Epithelial cell of esophagus (primary cell): ENCODE data around the gene RNF32.

Source experiments
- DNase-seq: peaks from one replicate; pipeline ENCODE4 v3.0.0; 2010; ENCODE audit warnings: low read depth
- H3K4me3 ChIP-seq: 2 replicates; pipeline ENCODE4 v1.5.1; 2011; ENCODE audit warnings: mild to moderate bottlenecking, low read length, control low read depth
- TF ChIP-seq, protein P1 (sequence below): IDR thresholded peaks from 2 replicates; pipeline ENCODE4 v1.5.1; 2011; ENCODE audit warnings: low read depth, mild to moderate bottlenecking, low read length, control low read depth, inconsistent platforms; ENCODE audit not compliant: insufficient read depth; ENCODE audit errors: missing control alignments

The RNF32 gene

DNA sequence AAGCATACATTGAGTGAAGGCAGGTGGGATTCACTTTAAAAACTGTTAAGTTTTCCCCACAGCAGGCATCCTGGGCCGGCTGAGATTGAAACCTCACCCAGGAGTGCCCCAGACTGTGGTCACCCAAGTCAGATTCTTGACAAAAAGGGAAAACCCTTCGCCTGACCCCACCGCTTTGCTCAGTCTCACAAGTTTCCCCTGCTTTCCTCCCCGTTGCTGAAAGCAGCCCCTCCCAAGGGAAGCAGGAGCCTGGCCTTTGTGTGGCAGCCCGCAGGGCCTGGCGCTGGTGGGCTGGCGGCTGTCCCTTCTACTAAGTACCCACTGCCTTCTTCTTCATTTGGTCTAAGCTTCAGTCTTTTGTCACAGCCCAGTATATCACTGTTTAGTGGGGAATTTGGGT lies 16.0 kb downstream of the RNF32 start:
- DNase-seq = no peak
- TF ChIP-seq, protein P1, sequence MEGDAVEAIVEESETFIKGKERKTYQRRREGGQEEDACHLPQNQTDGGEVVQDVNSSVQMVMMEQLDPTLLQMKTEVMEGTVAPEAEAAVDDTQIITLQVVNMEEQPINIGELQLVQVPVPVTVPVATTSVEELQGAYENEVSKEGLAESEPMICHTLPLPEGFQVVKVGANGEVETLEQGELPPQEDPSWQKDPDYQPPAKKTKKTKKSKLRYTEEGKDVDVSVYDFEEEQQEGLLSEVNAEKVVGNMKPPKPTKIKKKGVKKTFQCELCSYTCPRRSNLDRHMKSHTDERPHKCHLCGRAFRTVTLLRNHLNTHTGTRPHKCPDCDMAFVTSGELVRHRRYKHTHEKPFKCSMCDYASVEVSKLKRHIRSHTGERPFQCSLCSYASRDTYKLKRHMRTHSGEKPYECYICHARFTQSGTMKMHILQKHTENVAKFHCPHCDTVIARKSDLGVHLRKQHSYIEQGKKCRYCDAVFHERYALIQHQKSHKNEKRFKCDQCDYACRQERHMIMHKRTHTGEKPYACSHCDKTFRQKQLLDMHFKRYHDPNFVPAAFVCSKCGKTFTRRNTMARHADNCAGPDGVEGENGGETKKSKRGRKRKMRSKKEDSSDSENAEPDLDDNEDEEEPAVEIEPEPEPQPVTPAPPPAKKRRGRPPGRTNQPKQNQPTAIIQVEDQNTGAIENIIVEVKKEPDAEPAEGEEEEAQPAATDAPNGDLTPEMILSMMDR = no peak
- no peak overlapping the region for H3K4me3 ChIP-seq

- peak; percentile 55 for DNase-seq
- TF ChIP-seq, protein P1 = no peak
- H3K4me3 ChIP-seq = no peak overlapping the region
Observed at GRCh38 chr7:156657681-156658080, 17.1 kb downstream of the RNF32 start.

- TF ChIP-seq, protein P1 = no peak
- DNase-seq = no peak
- H3K4me3 ChIP-seq = no peak overlapping the region
Observed at GRCh38 chr7:156659203-156659602, 18.6 kb downstream of the RNF32 start.

GRCh38 chr7:156659961-156660360 lies 19.4 kb downstream of the RNF32 start:
- TF ChIP-seq, protein P1 = no peak
- DNase-seq = peak; percentile 25
- no peak overlapping the region for H3K4me3 ChIP-seq

DNA sequence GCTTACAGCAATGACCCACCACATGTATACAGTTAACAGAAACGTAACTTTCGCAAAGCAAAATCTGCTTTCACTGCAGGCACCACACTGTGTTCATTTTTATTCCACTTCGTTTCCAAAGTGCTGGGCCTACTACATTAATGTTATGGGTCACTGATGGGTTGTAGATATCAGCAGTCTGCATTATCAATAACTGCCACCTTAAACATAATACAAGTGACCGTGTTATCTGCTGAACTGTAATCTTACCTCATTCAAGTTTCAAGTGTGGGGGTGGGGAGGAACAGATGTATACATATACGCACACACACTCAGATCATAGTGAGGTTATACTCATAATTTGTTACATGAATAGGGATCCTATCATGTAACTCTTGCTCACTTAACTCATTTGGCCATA lies 21.1 kb downstream of the RNF32 start:
- DNase-seq = no peak
- TF ChIP-seq, protein P1 = no peak
- H3K4me3 ChIP-seq = no peak overlapping the region

DNA sequence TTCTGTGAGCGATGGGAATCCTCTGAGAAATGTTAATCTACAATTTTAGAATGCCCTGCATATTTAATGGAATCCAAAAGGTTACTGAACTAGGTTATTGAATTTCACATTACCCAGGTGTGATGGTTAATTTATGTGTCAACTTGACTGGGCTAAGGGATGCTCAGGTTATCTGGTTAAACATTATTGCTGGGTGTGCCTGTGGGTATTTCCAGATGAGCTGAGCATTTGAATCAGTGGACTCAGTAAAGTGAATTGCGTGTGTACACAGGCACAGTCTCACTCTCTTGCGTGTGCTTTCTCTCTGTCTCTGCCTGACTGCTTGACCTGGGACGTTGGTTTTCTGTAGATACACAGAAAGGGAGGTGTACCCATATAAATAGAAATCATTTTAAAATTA lies 21.7 kb downstream of the RNF32 start:
- H3K4me3 ChIP-seq = no peak overlapping the region
- DNase-seq = no peak
- TF ChIP-seq, protein P1 = no peak

GRCh38 chr7:156665101-156665500 lies 24.5 kb downstream of the RNF32 start:
- no peak for DNase-seq
- no peak overlapping the region for H3K4me3 ChIP-seq
- TF ChIP-seq, protein P1 = no peak
